GM12872 (cell line): Measurements from ENCODE around the gene AGK.

Source experiments
- CTCF ChIP-seq: IDR thresholded peaks from 3 replicates; pipeline ENCODE4 v1.5.1; 2011; ENCODE audit warnings: low read depth, mild to moderate bottlenecking, low read length, moderate library complexity; ENCODE audit not compliant: insufficient read depth

Gene AGK

GRCh38 chr7:141640239-141640840 lies 89.1 kb downstream of the AGK start:
- no peak for TF ChIP-seq CTCF

- no peak for TF ChIP-seq CTCF
Observed at GRCh38 chr7:141641876-141642275, 90.7 kb downstream of the AGK start.

- no peak for TF ChIP-seq CTCF
Observed at GRCh38 chr7:141645188-141645587, 94.0 kb downstream of the AGK start.

- TF ChIP-seq CTCF: no peak
Observed at GRCh38 chr7:141646826-141647480, 95.7 kb downstream of the AGK start.

- no peak for TF ChIP-seq CTCF
Observed at GRCh38 chr7:141648276-141649114, 97.3 kb downstream of the AGK start.

GRCh38 chr7:141649137-141649864 lies 98.1 kb downstream of the AGK start:
- no peak for TF ChIP-seq CTCF

GRCh38 chr7:141649865-141650634 lies 98.8 kb downstream of the AGK start:
- peak; percentile 60 for TF ChIP-seq CTCF
